Osteocyte (in vitro differentiated cells): ENCODE results near the gene METTL17. TPM values are rescaled to one million over a fixed set of nuclear protein-coding genes. Genes with fewer than 3 reads are reported as not detected.
A peak's percentile ranks its signal among the peaks of the same experiment; 100 is the strongest.
"Not testable (repeated sequence)": the region's sequence is repeated elsewhere in the genome, so short reads cannot be mapped to it uniquely, and the experiment has no call there.

Source experiments
- DNase-seq: peaks from one replicate; pipeline ENCODE4 v3.0.0; 2021; ENCODE audit warnings: mixed read lengths; ENCODE audit not compliant: unreplicated experiment; ENCODE audit errors: extremely low spot score
- H3K27ac Mint-ChIP-seq: one replicate; pipeline ENCODE4 v1.8.0; 2021; ENCODE audit warnings: mild to moderate bottlenecking, mixed read lengths; ENCODE audit not compliant: unreplicated experiment
- H3K27me3 Mint-ChIP-seq: one replicate; pipeline ENCODE4 v1.8.0; 2021; ENCODE audit warnings: mixed read lengths; ENCODE audit not compliant: unreplicated experiment
- H3K36me3 Mint-ChIP-seq: one replicate; pipeline ENCODE4 v1.8.0; 2021; ENCODE audit warnings: mixed read lengths; ENCODE audit not compliant: unreplicated experiment
- H3K4me1 Mint-ChIP-seq: one replicate; pipeline ENCODE4 v1.8.0; 2021; ENCODE audit warnings: mixed read lengths; ENCODE audit not compliant: unreplicated experiment
- H3K4me3 Mint-ChIP-seq: one replicate; pipeline ENCODE4 v1.8.0; 2021; ENCODE audit warnings: mild to moderate bottlenecking, moderate library complexity, mixed read lengths; ENCODE audit not compliant: unreplicated experiment
- H3K9me3 Mint-ChIP-seq: one replicate; pipeline ENCODE4 v1.8.0; 2021; ENCODE audit warnings: mixed read lengths; ENCODE audit not compliant: unreplicated experiment
- long read RNA-seq: library from polyadenylated mRNA; unstranded; transcript quantifications from one replicate; pipeline ENCODE4 v2.0.0, GENCODE V29; 2021
- total RNA-seq: library from RNA; stranded (reverse); gene quantifications from 2 replicates; pipeline ENCODE4 v1.2.1, GENCODE V29; 2021
- TF ChIP-seq, protein P1 (sequence below): fragments of 200-600 bp; sonication (generic); IDR thresholded peaks from 2 replicates; pipeline ENCODE4 v1.5.0; 2021; ENCODE audit warnings: antibody characterized with exemption, mild to moderate bottlenecking, moderate library complexity

METTL17 gene
- 58.6 and 63.9 TPM in 2 replicates for total RNA-seq
- long read RNA-seq, transcript METTL17-224 (14 exons, 1,529 nt), result minor isoform, 8 of 209 reads
- long read RNA-seq, transcript METTL17-216 (13 exons, 1,605 nt), result minor isoform, 29 of 209 reads
- long read RNA-seq, transcript METTL17-201 (14 exons, 1,749 nt), result major isoform, 64 of 209 reads
- long read RNA-seq, transcript METTL17-202 (13 exons, 1,586 nt), result minor isoform, 34 of 209 reads
- long read RNA-seq, partial matches to known transcripts, result 24 of 209 reads
- long read RNA-seq, other reads (novel, unspliced or antisense), result 46 of 209 reads

DNA sequence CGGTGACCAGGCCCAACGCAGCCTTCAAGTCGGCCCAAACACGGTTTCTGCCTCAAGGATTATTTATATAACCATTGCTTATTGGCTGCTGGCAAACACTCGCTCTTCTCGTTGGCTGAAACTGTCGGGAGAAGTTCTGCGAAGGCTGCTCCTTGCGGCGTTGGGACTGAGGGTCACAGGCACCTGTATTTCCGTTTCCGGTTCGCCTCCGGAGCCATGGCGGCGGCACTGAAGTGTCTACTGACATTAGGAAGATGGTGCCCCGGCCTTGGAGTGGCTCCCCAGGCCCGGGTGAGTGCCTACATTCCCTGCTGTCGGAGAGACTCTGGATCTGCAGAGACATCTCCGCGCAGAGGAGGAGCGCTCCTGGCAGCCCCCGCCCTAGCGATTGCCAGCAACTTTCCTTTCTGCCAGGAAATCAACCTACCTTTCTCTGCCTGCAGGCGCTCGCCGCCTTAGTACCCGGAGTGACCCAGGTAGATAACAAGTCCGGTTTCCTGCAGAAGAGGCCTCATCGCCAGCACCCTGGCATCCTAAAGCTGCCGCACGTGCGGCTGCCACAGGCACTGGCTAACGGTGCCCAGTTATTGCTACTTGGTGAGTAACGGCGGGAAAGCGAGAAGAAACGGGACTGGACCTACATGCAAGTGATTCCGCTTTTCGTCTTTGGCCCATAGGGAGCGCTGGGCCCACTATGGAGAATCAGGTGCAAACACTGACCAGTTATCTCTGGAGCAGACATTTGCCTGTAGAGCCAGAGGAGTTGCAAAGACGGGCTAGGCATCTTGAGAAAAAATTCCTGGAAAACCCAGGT lies at the start of gene METTL17:
METTL17 (plus strand) TSS at position 194 of the 814 bp plus-strand sequence; CDS start at position 217, 23 bp downstream.
- TF ChIP-seq, protein P1, sequence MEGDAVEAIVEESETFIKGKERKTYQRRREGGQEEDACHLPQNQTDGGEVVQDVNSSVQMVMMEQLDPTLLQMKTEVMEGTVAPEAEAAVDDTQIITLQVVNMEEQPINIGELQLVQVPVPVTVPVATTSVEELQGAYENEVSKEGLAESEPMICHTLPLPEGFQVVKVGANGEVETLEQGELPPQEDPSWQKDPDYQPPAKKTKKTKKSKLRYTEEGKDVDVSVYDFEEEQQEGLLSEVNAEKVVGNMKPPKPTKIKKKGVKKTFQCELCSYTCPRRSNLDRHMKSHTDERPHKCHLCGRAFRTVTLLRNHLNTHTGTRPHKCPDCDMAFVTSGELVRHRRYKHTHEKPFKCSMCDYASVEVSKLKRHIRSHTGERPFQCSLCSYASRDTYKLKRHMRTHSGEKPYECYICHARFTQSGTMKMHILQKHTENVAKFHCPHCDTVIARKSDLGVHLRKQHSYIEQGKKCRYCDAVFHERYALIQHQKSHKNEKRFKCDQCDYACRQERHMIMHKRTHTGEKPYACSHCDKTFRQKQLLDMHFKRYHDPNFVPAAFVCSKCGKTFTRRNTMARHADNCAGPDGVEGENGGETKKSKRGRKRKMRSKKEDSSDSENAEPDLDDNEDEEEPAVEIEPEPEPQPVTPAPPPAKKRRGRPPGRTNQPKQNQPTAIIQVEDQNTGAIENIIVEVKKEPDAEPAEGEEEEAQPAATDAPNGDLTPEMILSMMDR, result peak; percentile 49
- DNase-seq, result peak; percentile 96
- H3K27me3 Mint-ChIP-seq, result no peaks in the 10 kb centered on the region
- H3K9me3 Mint-ChIP-seq, result no peaks in the 10 kb centered on the region
- peak within 1 kb of the TSS; percentile 86 for H3K27ac Mint-ChIP-seq
- H3K36me3 Mint-ChIP-seq, result peaks cover 21% of the 10 kb centered on the region
- H3K4me1 Mint-ChIP-seq, result peaks cover 32% of the 10 kb centered on the region
- H3K4me3 Mint-ChIP-seq, result peak within 1 kb of the TSS; percentile 89

DNA sequence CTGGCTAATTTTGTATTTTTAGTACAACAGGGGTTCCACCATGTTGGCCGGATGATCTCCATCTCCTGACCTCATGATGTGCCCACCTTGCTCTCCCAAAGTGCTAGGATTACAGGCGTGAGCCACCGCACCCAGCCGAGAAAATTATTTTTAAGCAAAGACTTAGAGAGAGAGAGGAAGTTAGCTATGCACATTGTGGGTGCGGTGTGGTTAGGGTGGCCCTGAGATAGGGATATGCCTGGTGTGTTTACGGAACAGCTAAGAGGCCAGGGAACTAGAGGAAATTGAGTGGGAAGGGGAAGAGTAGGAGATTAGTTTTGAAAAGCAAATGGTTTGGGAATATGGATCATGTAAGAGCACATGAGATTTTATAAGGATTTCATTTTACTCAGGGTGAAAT lies 44.6 kb upstream of the METTL17 start:
- not testable (repeated sequence) for H3K4me1 Mint-ChIP-seq, DNase-seq, H3K27ac Mint-ChIP-seq, H3K4me3 Mint-ChIP-seq, H3K36me3 Mint-ChIP-seq, H3K9me3 Mint-ChIP-seq
- H3K27me3 Mint-ChIP-seq, result peaks cover 35% of the 10 kb centered on the region

DNA sequence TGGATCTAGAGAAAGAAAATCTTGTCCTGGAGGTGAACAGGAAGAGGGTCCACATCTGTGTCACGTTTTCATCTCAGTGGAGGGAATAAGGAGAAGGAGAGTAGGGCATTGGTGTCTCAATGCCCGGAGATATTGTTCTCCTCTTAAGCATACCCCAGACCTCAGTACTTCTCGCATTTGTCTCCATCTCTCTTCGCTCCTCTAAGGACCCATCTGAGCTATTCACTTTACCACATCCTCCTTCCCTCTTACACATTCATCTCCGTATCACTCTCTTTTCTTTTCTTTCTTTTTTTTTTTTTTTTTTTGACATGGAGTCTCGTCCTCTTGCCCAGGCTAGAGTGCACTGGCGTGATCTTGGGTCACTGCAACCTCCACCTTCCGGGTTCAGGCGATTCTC lies 43.1 kb upstream of the METTL17 start:
- H3K9me3 Mint-ChIP-seq, H3K27ac Mint-ChIP-seq, H3K36me3 Mint-ChIP-seq, H3K4me1 Mint-ChIP-seq, H3K4me3 Mint-ChIP-seq, DNase-seq: not testable (repeated sequence)
- peaks cover 27% of the 10 kb centered on the region for H3K27me3 Mint-ChIP-seq

- not testable (repeated sequence) for DNase-seq, H3K36me3 Mint-ChIP-seq, H3K27ac Mint-ChIP-seq, H3K9me3 Mint-ChIP-seq, H3K4me3 Mint-ChIP-seq, H3K4me1 Mint-ChIP-seq
- H3K27me3 Mint-ChIP-seq, result peaks cover 50% of the 10 kb centered on the region
Observed at GRCh38 chr14:20954736-20955537, 34.8 kb upstream of the METTL17 start, which contains the start of gene RNASE2. Gene RNASE2, plus strand, starts transcription at chr14:20955487. Its CDS starts 285 bp downstream, at chr14:20955772.

- not testable (repeated sequence) for H3K4me1 Mint-ChIP-seq, H3K9me3 Mint-ChIP-seq, H3K36me3 Mint-ChIP-seq, H3K27ac Mint-ChIP-seq, DNase-seq, H3K4me3 Mint-ChIP-seq
- H3K27me3 Mint-ChIP-seq, result peaks cover 46% of the 10 kb centered on the region
Observed at GRCh38 chr14:20955538-20955873, 34.3 kb upstream of the METTL17 start.

GRCh38 chr14:20956376-20956976 lies 33.3 kb upstream of the METTL17 start:
- Mint-ChIP-seq H3K4me3 (no peak overlapping the region), H3K27ac (no peak overlapping the region), H3K36me3 (no peaks in the 10 kb centered on the region), H3K9me3 (no peaks in the 10 kb centered on the region), H3K4me1 (peaks cover 4% of the 10 kb centered on the region), H3K27me3 (peaks cover 46% of the 10 kb centered on the region)
- TF ChIP-seq, protein P1, result no peak
- no peak for DNase-seq

GRCh38 chr14:20958946-20959345 lies 30.8 kb upstream of the METTL17 start:
- H3K27me3 Mint-ChIP-seq, result peaks cover 30% of the 10 kb centered on the region
- not testable (repeated sequence) for H3K4me1 Mint-ChIP-seq, H3K4me3 Mint-ChIP-seq, H3K9me3 Mint-ChIP-seq, DNase-seq, H3K27ac Mint-ChIP-seq, H3K36me3 Mint-ChIP-seq
